B cell (primary cell): ENCODE results near the gene PHC3. TPM values are rescaled to one million over a fixed set of nuclear protein-coding genes. Genes with fewer than 3 reads are reported as not detected.

Experiments
- ATAC-seq: fragments of 200-7000 bp; cut with Tn5 transposase; one replicate; pipeline ENCODE4 v1.10.0; 2021; ENCODE audit warnings: low read depth, mild to moderate bottlenecking, moderate number of reproducible peaks, moderate library complexity
- CTCF ChIA-PET: fragments of 350-600 bp; sonication (Branson Sonifier 250); formaldehyde crosslinking; loops from one replicate; lab custom pipeline; 2021; ENCODE audit warnings: antibody characterized with exemption, inconsistent platforms; lab: Charles Lee
- POLR2A ChIA-PET: fragments of 350-600 bp; sonication (Branson Sonifier 250); formaldehyde crosslinking; loops from one replicate; lab custom pipeline; 2021; ENCODE audit warnings: antibody characterized with exemption; lab: Charles Lee
- DNase-seq: peaks from one replicate; pipeline ENCODE4 v3.0.0; 2013
- H2AFZ ChIP-seq: 2 replicates; pipeline ENCODE4 v1.6.1; 2012; ENCODE audit warnings: mild to moderate bottlenecking, low read depth, low read length; ENCODE audit not compliant: insufficient read depth, poor library complexity, severe bottlenecking
- H3K27ac ChIP-seq, 2 donors: 1 replicate in 1 of 2; 2 replicates in 1 of 2; pipeline ENCODE4 v1.5.1; 2012 to 2013; ENCODE audit warnings: low read length in 2 of 2, mild to moderate bottlenecking in 2 of 2, moderate library complexity in 1 of 2
- H3K27me3 ChIP-seq, 4 experiments: fragments of 200-600 bp in 1 of 4; sonication (generic) in 1 of 4; replicated peaks in 1 of 4; 1 replicate in 2 of 4; 2 replicates in 2 of 4; pipeline versions ENCODE4 v1.6.1 to v1.7.0; 2013 to 2016; ENCODE audit warnings: low read length in 3 of 4, mild to moderate bottlenecking in 2 of 4, mixed read lengths in 1 of 4, moderate library complexity in 1 of 4; ENCODE audit not compliant: insufficient read depth in 4 of 4, control insufficient read depth in 3 of 4; ENCODE audit errors: control extremely low read depth in 1 of 4
- H3K36me3 ChIP-seq, 2 experiments: replicated peaks in 1 of 2; 1 replicate in 1 of 2; 2 replicates in 1 of 2; pipeline versions ENCODE4 v1.6.1 to v1.7.1; 2013; ENCODE audit warnings: low read length in 1 of 2; ENCODE audit not compliant: insufficient read depth in 2 of 2, control insufficient read depth in 1 of 2; ENCODE audit errors: control extremely low read depth in 1 of 2, extremely low read depth in 1 of 2
- H3K4me1 ChIP-seq, 2 donors: fragments of 200-600 bp in 1 of 2; sonication (generic) in 1 of 2; 1 replicate in 1 of 2; 2 replicates in 1 of 2; pipeline versions ENCODE4 v1.5.1 to v1.6.1; 2013 to 2017; ENCODE audit warnings: low read length in 2 of 2; ENCODE audit not compliant: control insufficient read depth in 2 of 2, insufficient read depth in 2 of 2
- H3K4me2 ChIP-seq: replicated peaks from 2 replicates; pipeline ENCODE3; 2012; ENCODE audit warnings: mild to moderate bottlenecking, low read depth, low read length; ENCODE audit not compliant: poor library complexity, severe bottlenecking
- H3K4me3 ChIP-seq, 5 experiments: fragments of 200-600 bp in 1 of 5; sonication (generic) in 1 of 5; 1 replicate in 3 of 5; 2 replicates in 2 of 5; pipeline versions ENCODE4 v1.5.1 to v1.7.0; 2011 to 2016; ENCODE audit warnings: low read length in 4 of 5, mild to moderate bottlenecking in 4 of 5, low read depth in 2 of 5, control low read depth in 1 of 5, moderate library complexity in 1 of 5; ENCODE audit not compliant: insufficient read depth in 1 of 5; ENCODE audit errors: control extremely low read depth in 1 of 5, extremely low read depth in 1 of 5
- H3K79me2 ChIP-seq: fragments of 200-600 bp; sonication (generic); one replicate; pipeline ENCODE4 v1.6.0; 2016; ENCODE audit warnings: low read length; ENCODE audit not compliant: control insufficient read depth, insufficient read depth
- H3K9ac ChIP-seq: fragments of 200-600 bp; sonication (generic); 2 replicates; pipeline ENCODE4 v1.6.1; 2017; ENCODE audit warnings: mild to moderate bottlenecking, low read length, moderate library complexity
- H3K9me3 ChIP-seq, 3 donors: one replicate each; pipeline versions ENCODE4 v1.6.1 to v1.7.1; 2013; ENCODE audit warnings: low read length in 2 of 3; ENCODE audit not compliant: control insufficient read depth in 2 of 3, insufficient read depth in 1 of 3; ENCODE audit errors: control extremely low read depth in 1 of 3
- H4K20me1 ChIP-seq: 2 replicates; pipeline ENCODE4 v1.6.0; 2012; ENCODE audit warnings: mild to moderate bottlenecking, low read length; ENCODE audit not compliant: insufficient read depth, control insufficient read depth, poor library complexity, severe bottlenecking
- H3K27ac Mint-ChIP-seq: one replicate; pipeline ENCODE4 v1.8.0; 2021; ENCODE audit warnings: mixed read lengths
- H3K27me3 Mint-ChIP-seq: one replicate; pipeline ENCODE4 v1.8.0; 2021; ENCODE audit warnings: mixed read lengths
- H3K4me1 Mint-ChIP-seq: one replicate; pipeline ENCODE4 v1.8.0; 2021; ENCODE audit warnings: mixed read lengths
- H3K4me3 Mint-ChIP-seq: one replicate; pipeline ENCODE4 v1.8.0; 2021; ENCODE audit warnings: mixed read lengths
- H3K9me3 Mint-ChIP-seq: one replicate; pipeline ENCODE4 v1.8.0; 2022; ENCODE audit warnings: mixed read lengths; ENCODE audit not compliant: insufficient read depth
- CTCF ChIP-seq: fragments of 200-600 bp; IDR thresholded peaks from one replicate; pipeline ENCODE4 v1.8.0; 2022; ENCODE audit warnings: antibody characterized with exemption, mild to moderate bottlenecking
- EZH2 ChIP-seq: IDR thresholded peaks from 2 replicates; pipeline ENCODE4 v1.6.1; 2012; ENCODE audit warnings: borderline replicate concordance, low read depth, mild to moderate bottlenecking, moderate library complexity, low read length; ENCODE audit not compliant: insufficient read depth, poor library complexity, severe bottlenecking
- WGBS: methylation state at CpG from one replicate; pipeline ENCODE4 v1.1.5; 2013; ENCODE audit warnings: missing lambda C conversion rate; ENCODE audit not compliant: insufficient coverage; 5-methylcytosine and 5-hydroxymethylcytosine counted together
- intact Hi-C: fragments of 100-400 bp; cut with micrococcal nuclease; formaldehyde crosslinking; loops from one replicate; pipeline ENCODE4 v1.10.0; 2022
- polyA plus RNA-seq: library from polyadenylated mRNA; depleted of rRNA; stranded (reverse); fragments of >200 nt; gene quantifications from 2 replicates; pipeline ENCODE4 v1.2.3, GENCODE V29; 2012
- total RNA-seq, 2 donors: library from RNA; stranded (reverse); fragments of 120-200 nt in 1 of 2; gene quantifications; 1 replicate in 1 of 2; 2 replicates in 1 of 2; pipeline versions ENCODE4 v1.2.3 to v1.2.4, GENCODE V29; 2013 to 2022

PHC3 gene
- total and polyA plus RNA-seq, 2 donors (not counting 1 experiment from before 2014, with no cell fraction given), result 51.8 to 159 TPM

GRCh38 chr3:170204023-170204472, 22.5 kb upstream of the PHC3 start:
- ATAC-seq (no peak), DNase-seq (no peak)
- no peaks in the 10 kb centered on the region for H3K9me3 Mint-ChIP-seq
- intact Hi-C loops, result no loop called here
- H2AFZ ChIP-seq, result no peak overlapping the region
- H3K9me3 ChIP-seq, result peaks cover 0 to 4% (median 0%) of the 10 kb centered on the region in 3 donors
- CTCF ChIA-PET, result no interaction called here
- no peak overlapping the region for H3K4me3 Mint-ChIP-seq
- no peaks in the 10 kb centered on the region for H3K4me1 ChIP-seq
- POLR2A ChIA-PET, result interaction anchor here (0.7 kb wide), 1 partner anchor 15 kb away, joined by 5 read pairs; no protein-coding TSS in a partner anchor
- H3K4me3 ChIP-seq, result no peak overlapping the region
- peaks cover 0 to 15% (median 2%) of the 10 kb centered on the region in 4 experiments for H3K27me3 ChIP-seq
- no peaks in the 10 kb centered on the region for H3K36me3 ChIP-seq
- no peak overlapping the region for H3K9ac ChIP-seq
- no peak overlapping the region for H3K27ac ChIP-seq
- peaks cover 23% of the 10 kb centered on the region for H3K27me3 Mint-ChIP-seq
- TF ChIP-seq EZH2 (no peak), CTCF (no peak)
- H3K27ac Mint-ChIP-seq, result no peak overlapping the region
- WGBS, result 90% methylated on average over 2 of the region's 3 CpGs
- no peaks in the 10 kb centered on the region for H3K4me1 Mint-ChIP-seq
- no peaks in the 10 kb centered on the region for H3K79me2 ChIP-seq
- H4K20me1 ChIP-seq, result no peaks in the 10 kb centered on the region
- H3K4me2 ChIP-seq, result no peak overlapping the region

GRCh38 chr3:170203457-170203856, 21.9 kb upstream of the PHC3 start:
- DNase-seq (no peak), ATAC-seq (no peak)
- Mint-ChIP-seq H3K9me3 (no peaks in the 10 kb centered on the region), H3K4me3 (no peak overlapping the region), H3K4me1 (no peaks in the 10 kb centered on the region), H3K27ac (no peak overlapping the region), H3K27me3 (peaks cover 18% of the 10 kb centered on the region)
- Histone ChIP-seq H3K4me1 (no peaks in the 10 kb centered on the region), H3K27ac (no peak overlapping the region), H3K79me2 (no peaks in the 10 kb centered on the region), H3K4me2 (no peak overlapping the region), H2AFZ (no peak overlapping the region), H3K36me3 (no peaks in the 10 kb centered on the region), H3K9me3 (peaks cover 0 to 4% (median 0%) of the 10 kb centered on the region in 3 donors), H3K4me3 (no peak overlapping the region), H3K9ac (no peak overlapping the region), H3K27me3 (peaks cover 0 to 15% (median 2%) of the 10 kb centered on the region in 4 experiments), H4K20me1 (no peaks in the 10 kb centered on the region)
- CTCF ChIA-PET, result no interaction called here
- intact Hi-C loops, result no loop called here
- TF ChIP-seq CTCF, result no peak
- POLR2A ChIA-PET, result no interaction called here
- no CpG with 5 or more reads among the region's 4 CpGs for WGBS
